H9 (cell line): Measurements from ENCODE around the gene PTPN23. TPM values are rescaled to one million over a fixed set of nuclear protein-coding genes. Genes with fewer than 3 reads are reported as not detected.

Experiments used
- DNase-seq: peaks from one replicate; pipeline ENCODE4 v3.0.0-alpha.2; 2017
- H2AFZ ChIP-seq: one replicate; pipeline ENCODE4 v1.6.1; 2013; ENCODE audit warnings: mild to moderate bottlenecking, low read length, control low read depth, moderate library complexity
- H2AK5ac ChIP-seq: 2 replicates; pipeline ENCODE4 v1.6.1; 2013; ENCODE audit warnings: low read length, control low read depth, mixed read lengths; ENCODE audit not compliant: insufficient read length
- H2BK120ac ChIP-seq: one replicate; pipeline ENCODE4 v1.6.1; 2013; ENCODE audit warnings: low read depth, mild to moderate bottlenecking, low read length, control low read depth, inconsistent platforms; ENCODE audit not compliant: poor library complexity, severe bottlenecking
- H2BK12ac ChIP-seq: 2 replicates; pipeline ENCODE4 v1.6.1; 2013; ENCODE audit warnings: low read length, control low read depth, mixed read lengths, low read depth; ENCODE audit not compliant: insufficient read length
- H2BK15ac ChIP-seq: 2 replicates; pipeline ENCODE4 v1.6.1; 2013; ENCODE audit warnings: low read depth, low read length, control low read depth
- H2BK20ac ChIP-seq: one replicate; pipeline ENCODE4 v1.6.1; 2013; ENCODE audit warnings: low read depth, mild to moderate bottlenecking, low read length, control low read depth, inconsistent platforms; ENCODE audit not compliant: poor library complexity, severe bottlenecking
- H2BK5ac ChIP-seq: 2 replicates; pipeline ENCODE4 v1.6.1; 2013; ENCODE audit warnings: low read length, control low read depth, mixed read lengths; ENCODE audit not compliant: insufficient read length
- H3K14ac ChIP-seq: 2 replicates; pipeline ENCODE4 v1.6.1; 2013; ENCODE audit warnings: low read length, control low read depth; ENCODE audit not compliant: insufficient read depth
- H3K18ac ChIP-seq: 2 replicates; pipeline ENCODE4 v1.6.1; 2013; ENCODE audit warnings: low read depth, mild to moderate bottlenecking, mixed read lengths, low read length, control low read depth; ENCODE audit not compliant: insufficient read length
- H3K23ac ChIP-seq: 2 replicates; pipeline ENCODE4 v1.6.1; 2013; ENCODE audit warnings: low read length, control low read depth, mixed read lengths, low read depth; ENCODE audit not compliant: insufficient read length
- H3K23me2 ChIP-seq: 2 replicates; pipeline ENCODE4 v1.6.1; 2013; ENCODE audit warnings: low read depth, mild to moderate bottlenecking, mixed read lengths, low read length, control low read depth; ENCODE audit not compliant: insufficient read length, poor library complexity, severe bottlenecking
- H3K27ac ChIP-seq: 2 replicates; pipeline ENCODE4 v1.5.1; 2013; ENCODE audit warnings: low read length, control low read depth, mixed read lengths, low read depth; ENCODE audit not compliant: insufficient read length
- H3K27me3 ChIP-seq: 2 replicates; pipeline ENCODE4 v1.6.1; 2013; ENCODE audit warnings: low read length, control low read depth, inconsistent platforms; ENCODE audit not compliant: insufficient read depth
- H3K4ac ChIP-seq: 2 replicates; pipeline ENCODE4 v1.6.1; 2013; ENCODE audit warnings: low read depth, mild to moderate bottlenecking, control low read depth, inconsistent platforms, low read length, moderate library complexity
- H3K4me1 ChIP-seq: 2 replicates; pipeline ENCODE4 v1.6.1; 2013; ENCODE audit warnings: low read length, control low read depth, inconsistent platforms; ENCODE audit not compliant: insufficient read depth
- H3K4me2 ChIP-seq: 2 replicates; pipeline ENCODE4 v1.6.1; 2013; ENCODE audit warnings: low read length, control low read depth, mixed read lengths; ENCODE audit not compliant: insufficient read length, insufficient read depth
- H3K56ac ChIP-seq: 2 replicates; pipeline ENCODE4 v1.6.1; 2013; ENCODE audit warnings: low read depth, mild to moderate bottlenecking, mixed read lengths, low read length, control low read depth; ENCODE audit not compliant: insufficient read length
- H3K79me1 ChIP-seq: 2 replicates; pipeline ENCODE4 v1.6.1; 2013; ENCODE audit warnings: low read depth, mild to moderate bottlenecking, moderate library complexity, low read length, control low read depth, inconsistent platforms; ENCODE audit not compliant: insufficient read depth, poor library complexity, severe bottlenecking
- H3K79me2 ChIP-seq: 2 replicates; pipeline ENCODE4 v1.6.1; 2013; ENCODE audit warnings: low read length, control low read depth, inconsistent platforms; ENCODE audit not compliant: insufficient read depth
- H3K9ac ChIP-seq: 2 replicates; pipeline ENCODE4 v1.6.1; 2013; ENCODE audit warnings: low read length, control low read depth, mixed read lengths; ENCODE audit not compliant: insufficient read length; ENCODE audit errors: extremely low read depth
- H3K9me3 ChIP-seq: one replicate; pipeline ENCODE4 v1.6.1; 2013; ENCODE audit warnings: low read depth, low read length, inconsistent platforms; ENCODE audit not compliant: control insufficient read depth
- H3T11ph ChIP-seq: one replicate; pipeline ENCODE4 v1.6.1; 2013; ENCODE audit warnings: mild to moderate bottlenecking, low read length, control low read depth, inconsistent platforms
- H4K20me1 ChIP-seq: one replicate; pipeline ENCODE4 v1.6.1; 2013; ENCODE audit not compliant: control insufficient read depth, insufficient read length, insufficient read depth
- H4K5ac ChIP-seq: 2 replicates; pipeline ENCODE4 v1.6.1; 2013; ENCODE audit warnings: low read depth, mild to moderate bottlenecking, mixed read lengths, low read length, control low read depth; ENCODE audit not compliant: insufficient read length
- H4K8ac ChIP-seq: replicated peaks from 2 replicates; pipeline ENCODE4 v1.6.1; 2013; ENCODE audit warnings: low read length, control low read depth, mixed read lengths, low read depth; ENCODE audit not compliant: insufficient read length
- H4K91ac ChIP-seq: 2 replicates; pipeline ENCODE4 v1.6.1; 2013; ENCODE audit warnings: low read depth, mild to moderate bottlenecking, moderate library complexity, mixed read lengths, low read length, control low read depth; ENCODE audit not compliant: insufficient read length
- H3K27ac Mint-ChIP-seq, 3 experiments: 2 replicates in 2 of 3; 3 replicates in 1 of 3; pipeline ENCODE4 v1.8.0; 2020 to 2021; ENCODE audit warnings: mixed read lengths in 3 of 3, mild to moderate bottlenecking in 1 of 3, moderate library complexity in 1 of 3
- H3K27me3 Mint-ChIP-seq: 2 replicates; pipeline ENCODE4 v1.8.0; 2021; ENCODE audit warnings: low read depth, mild to moderate bottlenecking, moderate library complexity, mixed read lengths
- H3K36me3 Mint-ChIP-seq, 3 experiments: 2 replicates in 2 of 3; 3 replicates in 1 of 3; pipeline ENCODE4 v1.8.0; 2020 to 2021; ENCODE audit warnings: low read depth in 3 of 3, mixed read lengths in 3 of 3; ENCODE audit not compliant: insufficient read depth in 1 of 3
- H3K4me1 Mint-ChIP-seq, 2 experiments: 2 replicates each; pipeline ENCODE4 v1.8.0; 2020; ENCODE audit warnings: mixed read lengths in 2 of 2
- H3K4me3 Mint-ChIP-seq, 2 experiments: 2 replicates in 1 of 2; 3 replicates in 1 of 2; pipeline ENCODE4 v1.8.0; 2020 to 2021; ENCODE audit warnings: mild to moderate bottlenecking in 2 of 2, mixed read lengths in 2 of 2, moderate library complexity in 1 of 2
- H3K9me3 Mint-ChIP-seq, 2 experiments: 2 replicates in 1 of 2; 3 replicates in 1 of 2; pipeline ENCODE4 v1.8.0; 2020; ENCODE audit warnings: mild to moderate bottlenecking in 2 of 2, mixed read lengths in 2 of 2, moderate library complexity in 1 of 2
- total RNA-seq: library from RNA; stranded (reverse); gene quantifications from 2 replicates; pipeline ENCODE4 v1.2.1, GENCODE V29; 2021
- TF ChIP-seq, protein P1 (sequence below): fragments of 200-600 bp; sonication (generic); conservative IDR thresholded peaks from 3 replicates; pipeline ENCODE4 v1.8.0; 2021; ENCODE audit warnings: antibody characterized with exemption, mild to moderate bottlenecking

Gene PTPN23
- total RNA-seq, 1 experiment from 2014 or later: 42.2 TPM

DNA sequence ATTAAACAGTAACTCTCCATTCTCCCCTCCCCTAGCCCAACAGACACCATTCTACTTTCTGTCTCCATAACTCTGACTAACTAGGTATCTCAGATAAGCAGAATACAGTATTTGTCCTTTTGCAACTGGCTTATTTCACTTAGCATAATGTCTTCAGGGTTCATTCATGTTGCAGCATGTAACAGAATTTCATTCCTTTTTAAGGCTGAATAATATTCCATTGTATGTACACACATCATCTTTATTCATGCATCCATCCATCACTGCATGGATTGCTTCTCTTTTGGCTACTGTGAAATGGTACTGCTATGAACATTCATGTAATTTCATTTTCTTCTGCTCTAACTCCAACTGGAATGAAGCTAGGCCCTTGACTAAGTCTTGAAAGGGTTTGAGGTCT, 2.0 kb upstream of the PTPN23 start:
- H2BK120ac ChIP-seq: no peak overlapping the region
- no peaks in the 10 kb centered on the region for H3K27me3 ChIP-seq
- no peak overlapping the region for H3K27ac ChIP-seq
- no peak overlapping the region for H2BK20ac ChIP-seq
- Mint-ChIP-seq H3K36me3 (peaks cover 0 to 8% (median 8%) of the 10 kb centered on the region in 3 experiments; a peak in 5 of 7 replicates), H3K27ac (no peak overlapping the region), H3K4me1 (peaks cover 26 to 33% of the 10 kb centered on the region in 2 experiments), H3K4me3 (peak overlapping the region; percentile 21 to 100; a peak in 1 of 5 replicates), H3K9me3 (no peaks in the 10 kb centered on the region; a peak in 1 of 5 replicates), H3K27me3 (peaks cover 2% of the 10 kb centered on the region; the same call in 1 of the 2 replicates)
- no peak overlapping the region for H2BK15ac ChIP-seq
- H3K14ac ChIP-seq: no peak overlapping the region
- H3K4me2 ChIP-seq: no peak overlapping the region
- H3K9ac ChIP-seq: no peak overlapping the region
- no peak overlapping the region for H4K5ac ChIP-seq
- no peak overlapping the region for H2AFZ ChIP-seq
- no peaks in the 10 kb centered on the region for H3K9me3 ChIP-seq
- H3K18ac ChIP-seq: no peak overlapping the region
- peaks cover 3% of the 10 kb centered on the region for H3K79me1 ChIP-seq
- TF ChIP-seq, protein P1, sequence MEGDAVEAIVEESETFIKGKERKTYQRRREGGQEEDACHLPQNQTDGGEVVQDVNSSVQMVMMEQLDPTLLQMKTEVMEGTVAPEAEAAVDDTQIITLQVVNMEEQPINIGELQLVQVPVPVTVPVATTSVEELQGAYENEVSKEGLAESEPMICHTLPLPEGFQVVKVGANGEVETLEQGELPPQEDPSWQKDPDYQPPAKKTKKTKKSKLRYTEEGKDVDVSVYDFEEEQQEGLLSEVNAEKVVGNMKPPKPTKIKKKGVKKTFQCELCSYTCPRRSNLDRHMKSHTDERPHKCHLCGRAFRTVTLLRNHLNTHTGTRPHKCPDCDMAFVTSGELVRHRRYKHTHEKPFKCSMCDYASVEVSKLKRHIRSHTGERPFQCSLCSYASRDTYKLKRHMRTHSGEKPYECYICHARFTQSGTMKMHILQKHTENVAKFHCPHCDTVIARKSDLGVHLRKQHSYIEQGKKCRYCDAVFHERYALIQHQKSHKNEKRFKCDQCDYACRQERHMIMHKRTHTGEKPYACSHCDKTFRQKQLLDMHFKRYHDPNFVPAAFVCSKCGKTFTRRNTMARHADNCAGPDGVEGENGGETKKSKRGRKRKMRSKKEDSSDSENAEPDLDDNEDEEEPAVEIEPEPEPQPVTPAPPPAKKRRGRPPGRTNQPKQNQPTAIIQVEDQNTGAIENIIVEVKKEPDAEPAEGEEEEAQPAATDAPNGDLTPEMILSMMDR: no peak
- no peak overlapping the region for H2BK5ac ChIP-seq
- no peak overlapping the region for H3K23ac ChIP-seq
- no peak overlapping the region for H3K56ac ChIP-seq
- no peak overlapping the region for H4K91ac ChIP-seq
- DNase-seq: no peak
- H4K20me1 ChIP-seq: no peaks in the 10 kb centered on the region
- no peak overlapping the region for H3K4ac ChIP-seq
- no peak overlapping the region for H2AK5ac ChIP-seq
- no peak overlapping the region for H2BK12ac ChIP-seq
- peaks cover 16% of the 10 kb centered on the region for H3K23me2 ChIP-seq
- no peak overlapping the region for H3T11ph ChIP-seq
- H3K4me1 ChIP-seq: no peaks in the 10 kb centered on the region
- H3K79me2 ChIP-seq: peaks cover 9% of the 10 kb centered on the region; the same call in 1 of the 2 replicates
- H4K8ac ChIP-seq: no peak overlapping the region
